ENCODE results near the gene UBE2E2.

The UBE2E2 gene

DNA sequence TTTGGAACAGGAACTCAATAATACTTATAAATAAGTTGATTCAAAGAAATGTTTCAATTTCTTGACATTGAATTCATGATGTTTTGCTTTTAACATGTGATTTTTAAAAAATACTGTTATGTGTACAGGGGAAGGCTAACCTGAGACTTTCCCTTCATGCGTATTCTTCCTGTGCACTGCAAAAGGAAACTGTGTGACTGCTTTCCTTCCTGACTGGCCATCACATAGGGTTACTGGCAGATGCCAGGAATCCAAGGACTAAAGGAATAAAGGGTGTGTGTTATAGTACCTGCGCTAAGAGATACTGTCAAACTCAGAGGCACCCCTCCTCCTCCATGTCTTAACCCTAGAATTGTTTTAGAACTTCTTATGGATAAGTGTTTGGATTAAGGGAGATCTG lies 236.0 kb downstream of the UBE2E2 start:
- no peak overlapping the region for H3K4me3 ChIP-seq (ENCODE audit: low read depth, low read length)
- CTCF ChIA-PET, result no interaction called here
- no peak for DNase-seq (ENCODE audit: low read depth, low spot score)
- POLR2A ChIA-PET, result no interaction called here
- TF ChIP-seq, protein P1, sequence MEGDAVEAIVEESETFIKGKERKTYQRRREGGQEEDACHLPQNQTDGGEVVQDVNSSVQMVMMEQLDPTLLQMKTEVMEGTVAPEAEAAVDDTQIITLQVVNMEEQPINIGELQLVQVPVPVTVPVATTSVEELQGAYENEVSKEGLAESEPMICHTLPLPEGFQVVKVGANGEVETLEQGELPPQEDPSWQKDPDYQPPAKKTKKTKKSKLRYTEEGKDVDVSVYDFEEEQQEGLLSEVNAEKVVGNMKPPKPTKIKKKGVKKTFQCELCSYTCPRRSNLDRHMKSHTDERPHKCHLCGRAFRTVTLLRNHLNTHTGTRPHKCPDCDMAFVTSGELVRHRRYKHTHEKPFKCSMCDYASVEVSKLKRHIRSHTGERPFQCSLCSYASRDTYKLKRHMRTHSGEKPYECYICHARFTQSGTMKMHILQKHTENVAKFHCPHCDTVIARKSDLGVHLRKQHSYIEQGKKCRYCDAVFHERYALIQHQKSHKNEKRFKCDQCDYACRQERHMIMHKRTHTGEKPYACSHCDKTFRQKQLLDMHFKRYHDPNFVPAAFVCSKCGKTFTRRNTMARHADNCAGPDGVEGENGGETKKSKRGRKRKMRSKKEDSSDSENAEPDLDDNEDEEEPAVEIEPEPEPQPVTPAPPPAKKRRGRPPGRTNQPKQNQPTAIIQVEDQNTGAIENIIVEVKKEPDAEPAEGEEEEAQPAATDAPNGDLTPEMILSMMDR (IDR thresholded peaks at IDR 0.05; ENCODE audit: insufficient read depth, low read length, missing control alignments), result no peak

GRCh38 chr3:23440416-23441294 lies 237.5 kb downstream of the UBE2E2 start:
- ChIA-PET POLR2A (no interaction called here), CTCF (interaction anchor here (1.4 kb wide), 1 partner anchor 9 kb away, joined by 3 read pairs; no protein-coding TSS in a partner anchor)
- DNase-seq (ENCODE audit: low read depth, low spot score), result no peak
- TF ChIP-seq, protein P1 (IDR thresholded peaks at IDR 0.05; ENCODE audit: insufficient read depth, low read length, missing control alignments), result no peak
- H3K4me3 ChIP-seq (ENCODE audit: low read depth, low read length), result no peak overlapping the region

- H3K4me3 ChIP-seq (ENCODE audit: low read depth, low read length), result no peak overlapping the region
- ChIA-PET CTCF (interaction anchor here (1.0 to 1.3 kb wide), 2 partner anchors 11 to 54 kb away, joined by 3 read pairs; no protein-coding TSS in a partner anchor), POLR2A (no interaction called here)
- no peak for DNase-seq (ENCODE audit: low read depth, low spot score)
- TF ChIP-seq, protein P1 (IDR thresholded peaks at IDR 0.05; ENCODE audit: insufficient read depth, low read length, missing control alignments), result no peak
Observed at GRCh38 chr3:23442598-23443383, 239.7 kb downstream of the UBE2E2 start.

DNA sequence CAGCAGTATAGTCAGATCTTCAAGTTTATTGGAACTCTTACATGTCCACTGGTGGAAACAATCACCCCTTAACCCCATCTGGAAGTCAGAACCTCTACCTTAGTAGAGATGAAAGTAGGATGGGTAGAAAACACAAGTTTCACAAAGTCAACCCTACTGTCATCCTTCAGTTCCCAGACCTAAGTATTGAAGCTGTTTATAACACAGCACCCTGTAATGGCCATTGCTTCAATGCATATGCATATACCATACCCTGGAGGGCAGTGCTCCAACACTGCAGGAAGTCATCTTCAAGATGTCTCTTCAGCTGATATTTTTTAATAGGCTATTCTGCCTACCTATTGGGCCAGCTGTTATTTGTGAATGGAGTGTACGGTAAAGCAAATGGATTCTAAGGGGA lies 241.3 kb downstream of the UBE2E2 start:
- H3K4me3 ChIP-seq (ENCODE audit: low read depth, low read length), result no peak overlapping the region
- TF ChIP-seq, protein P1 (IDR thresholded peaks at IDR 0.05; ENCODE audit: insufficient read depth, low read length, missing control alignments), result no peak
- ChIA-PET POLR2A (no interaction called here), CTCF (interaction anchor here (1.5 kb wide), 1 partner anchor 10 kb away, joined by 4 read pairs; no protein-coding TSS in a partner anchor)
- no peak for DNase-seq (ENCODE audit: low read depth, low spot score)

GRCh38 chr3:23446301-23446700 lies 243.2 kb downstream of the UBE2E2 start:
- ChIA-PET CTCF (no interaction called here), POLR2A (no interaction called here)
- DNase-seq (ENCODE audit: low read depth, low spot score), result no peak
- H3K4me3 ChIP-seq (ENCODE audit: low read depth, low read length), result no peak overlapping the region
- TF ChIP-seq, protein P1 (IDR thresholded peaks at IDR 0.05; ENCODE audit: insufficient read depth, low read length, missing control alignments), result no peak

DNA sequence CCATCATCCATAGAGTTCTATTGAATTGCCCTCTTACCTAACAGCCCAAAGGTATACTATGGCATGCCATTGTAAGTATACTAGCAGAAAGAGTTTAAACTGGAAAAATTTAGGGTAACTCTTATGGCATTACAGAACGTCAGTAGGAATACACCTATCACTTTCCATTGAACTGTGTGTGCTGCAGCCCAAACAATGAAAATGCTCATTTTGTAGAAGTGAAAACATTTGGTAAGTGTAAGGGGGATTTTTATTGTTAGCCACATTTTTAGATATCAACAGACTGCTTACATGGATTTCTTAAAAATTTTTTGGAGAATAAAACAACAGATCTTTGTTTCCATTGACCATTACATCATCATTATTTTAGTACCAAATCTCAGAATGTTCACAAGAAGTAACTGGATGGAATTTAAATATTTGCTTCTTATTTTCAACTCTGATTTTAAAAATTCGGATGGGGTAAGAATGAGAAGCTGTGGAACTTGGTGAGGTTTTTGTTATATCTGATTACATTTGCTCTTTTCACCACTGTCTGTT lies 245.9 kb downstream of the UBE2E2 start:
- TF ChIP-seq, protein P1 (IDR thresholded peaks at IDR 0.05; ENCODE audit: insufficient read depth, low read length, missing control alignments), result no peak
- CTCF ChIA-PET, result no interaction called here
- POLR2A ChIA-PET, result no interaction called here

More for the DNA sequence above, 245.9 kb downstream of the UBE2E2 start:
- H3K4me3 ChIP-seq (ENCODE audit: low read depth, low read length), result no peak overlapping the region
- no peak for DNase-seq (ENCODE audit: low read depth, low spot score)
